GM21619 (cell line): ENCODE measurements around the gene COL4A2.

Experiments
- ATAC-seq: cut with Tn5 transposase; IDR thresholded peaks from one replicate; pipeline ENCODE4 v1.9.1; 2021; ENCODE audit not compliant: unreplicated experiment

COL4A2 gene

GRCh38 chr13:110431425-110432294 is 124.6 kb downstream of the COL4A2 start:
- ATAC-seq = no peak

GRCh38 chr13:110432522-110432921 is 125.4 kb downstream of the COL4A2 start:
- ATAC-seq = no peak

GRCh38 chr13:110433014-110433413 is 125.9 kb downstream of the COL4A2 start:
- no peak for ATAC-seq

- ATAC-seq = no peak
These were observed 127.5 kb downstream of the COL4A2 start for GRCh38 chr13:110434629-110435028.

- no peak for ATAC-seq
These were observed 128.2 kb downstream of the COL4A2 start for GRCh38 chr13:110435331-110435730.

GRCh38 chr13:110436276-110436675 is 129.2 kb downstream of the COL4A2 start:
- ATAC-seq = no peak

GRCh38 chr13:110436786-110437370 is 129.8 kb downstream of the COL4A2 start:
- no peak for ATAC-seq

- no peak for ATAC-seq
These were observed 131.1 kb downstream of the COL4A2 start for GRCh38 chr13:110438211-110438610.

- ATAC-seq = no peak
These were observed 131.7 kb downstream of the COL4A2 start for GRCh38 chr13:110438776-110439175.

GRCh38 chr13:110440946-110441731 is 134.1 kb downstream of the COL4A2 start:
- ATAC-seq = no peak

- no peak for ATAC-seq
These were observed 136.0 kb downstream of the COL4A2 start for GRCh38 chr13:110442930-110443621.

- peak; percentile 15 for ATAC-seq
These were observed 136.6 kb downstream of the COL4A2 start for GRCh38 chr13:110443622-110444225.

- ATAC-seq = peak; percentile 45
These were observed 137.2 kb downstream of the COL4A2 start for GRCh38 chr13:110444226-110444653.

GRCh38 chr13:110445183-110445582 is 138.1 kb downstream of the COL4A2 start:
- ATAC-seq = no peak

- no peak for ATAC-seq
These were observed 138.9 kb downstream of the COL4A2 start for GRCh38 chr13:110445722-110446574.

GRCh38 chr13:110446575-110446890 is 139.4 kb downstream of the COL4A2 start:
- no peak for ATAC-seq

GRCh38 chr13:110447058-110447511 is 140.0 kb downstream of the COL4A2 start:
- no peak for ATAC-seq

GRCh38 chr13:110447801-110448200 is 140.7 kb downstream of the COL4A2 start:
- no peak for ATAC-seq

GRCh38 chr13:110448230-110448629 is 141.1 kb downstream of the COL4A2 start:
- no peak for ATAC-seq

GRCh38 chr13:110448677-110449076 is 141.6 kb downstream of the COL4A2 start:
- ATAC-seq = no peak
